ENCODE results near the gene CNTNAP2. TPM values are rescaled to one million over a fixed set of nuclear protein-coding genes. Genes with fewer than 3 reads are reported as not detected.
"Not testable (repeated sequence)": the region's sequence is repeated elsewhere in the genome, so short reads cannot be mapped to it uniquely, and the experiment has no call there.

The CNTNAP2 gene
- total RNA-seq, 1 experiment from 2014 or later, result 64.5 TPM

- H3K23ac ChIP-seq (ENCODE audit: insufficient read length, low read depth, low read length), result no peak overlapping the region
- no peak for DNase-seq
- no peak overlapping the region for H4K8ac ChIP-seq (replicated peaks; ENCODE audit: insufficient read length, low read depth, low read length)
- Mint-ChIP-seq H3K9me3 (peaks cover 28 to 29% of the 10 kb centered on the region in 2 experiments), H3K4me3 (no peak overlapping the region), H3K27ac (no peak overlapping the region), H3K27me3 (ENCODE audit: low read depth) (peaks cover 2% of the 10 kb centered on the region; the same call in 1 of the 2 replicates), H3K36me3 (ENCODE audit: insufficient read depth in 1 of 3, low read depth in 3 of 3) (peaks cover 21 to 26% (median 23%) of the 10 kb centered on the region in 3 experiments), H3K4me1 (peaks cover 23 to 38% of the 10 kb centered on the region in 2 experiments)
- no peak for TF ChIP-seq CTCF (conservative IDR thresholded peaks at IDR 0.05)
- H3K4me1 ChIP-seq (ENCODE audit: insufficient read depth, low read length), result peaks cover 4% of the 10 kb centered on the region; the same call in 1 of the 2 replicates
- H3K9me3 ChIP-seq (ENCODE audit: control insufficient read depth, low read depth, low read length), result peaks cover 20% of the 10 kb centered on the region
- no peaks in the 10 kb centered on the region for H3K27me3 ChIP-seq (ENCODE audit: insufficient read depth, low read length)
- no peaks in the 10 kb centered on the region for H3K79me1 ChIP-seq (ENCODE audit: insufficient read depth, low read depth, low read length, poor library complexity, severe bottlenecking)
- H3K79me2 ChIP-seq (ENCODE audit: insufficient read depth, low read length), result no peaks in the 10 kb centered on the region
- H4K5ac ChIP-seq (ENCODE audit: insufficient read length, low read depth, low read length), result no peak overlapping the region
- no peak overlapping the region for H3T11ph ChIP-seq (ENCODE audit: low read length)
- no peak overlapping the region for H4K91ac ChIP-seq (ENCODE audit: insufficient read length, low read depth, low read length)
- H3K18ac ChIP-seq (ENCODE audit: insufficient read length, low read depth, low read length), result no peak overlapping the region
- no peak overlapping the region for H3K14ac ChIP-seq (ENCODE audit: insufficient read depth, low read length)
- H2BK15ac ChIP-seq (ENCODE audit: low read depth, low read length), result no peak overlapping the region
- peak overlapping the region; percentile 91 for H3K56ac ChIP-seq (ENCODE audit: insufficient read length, low read depth, low read length)
- H3K23me2 ChIP-seq (ENCODE audit: insufficient read length, low read depth, low read length, poor library complexity, severe bottlenecking), result no peaks in the 10 kb centered on the region
- H3K4ac ChIP-seq (ENCODE audit: low read depth, low read length), result no peak overlapping the region
- H2AFZ ChIP-seq (ENCODE audit: low read length), result no peak overlapping the region
- no peak overlapping the region for H2AK5ac ChIP-seq (ENCODE audit: insufficient read length, low read length)
- no peak overlapping the region for H2BK12ac ChIP-seq (ENCODE audit: insufficient read length, low read depth, low read length)
- H4K20me1 ChIP-seq (ENCODE audit: control insufficient read depth, insufficient read depth, insufficient read length), result no peaks in the 10 kb centered on the region
- no peak overlapping the region for H2BK120ac ChIP-seq (ENCODE audit: low read depth, low read length, poor library complexity, severe bottlenecking)
- H2BK5ac ChIP-seq (ENCODE audit: insufficient read length, low read length), result no peak overlapping the region
- H3K4me2 ChIP-seq (ENCODE audit: insufficient read depth, insufficient read length, low read length), result no peak overlapping the region
- H3K9ac ChIP-seq (ENCODE audit: extremely low read depth, insufficient read length, low read length), result no peak overlapping the region
- no peak overlapping the region for H3K27ac ChIP-seq (ENCODE audit: insufficient read length, low read depth, low read length)
- WGBS (ENCODE audit: extremely low coverage, insufficient read length, low lambda C conversion rate), result 100% methylated on average over 3 of the region's 9 CpGs
- no peak overlapping the region for H2BK20ac ChIP-seq (ENCODE audit: low read depth, low read length, poor library complexity, severe bottlenecking)
Observed at GRCh38 chr7:148330822-148331221, 2214.2 kb downstream of the CNTNAP2 start.

GRCh38 chr7:148331456-148331855 lies 2214.9 kb downstream of the CNTNAP2 start:
- Mint-ChIP-seq H3K27ac (peak overlapping the region in 1 of 3 experiments; percentile 0; a peak in 1 of 7 replicates), H3K9me3 (peaks cover 26 to 28% of the 10 kb centered on the region in 2 experiments), H3K4me1 (peaks cover 30 to 44% of the 10 kb centered on the region in 2 experiments), H3K36me3 (ENCODE audit: insufficient read depth in 1 of 3, low read depth in 3 of 3) (peaks cover 21 to 26% (median 23%) of the 10 kb centered on the region in 3 experiments), H3K4me3 (peak overlapping the region in 1 of 2 experiments; percentile 9; a peak in 1 of 5 replicates)
- H3K9ac ChIP-seq (ENCODE audit: extremely low read depth, insufficient read length, low read length); H3K4me2 ChIP-seq (ENCODE audit: insufficient read depth, insufficient read length, low read length); H3K27me3 Mint-ChIP-seq (ENCODE audit: low read depth); H3K4me1 ChIP-seq (ENCODE audit: insufficient read depth, low read length); H3K14ac ChIP-seq (ENCODE audit: insufficient read depth, low read length); H3K4ac ChIP-seq (ENCODE audit: low read depth, low read length); H2BK20ac ChIP-seq (ENCODE audit: low read depth, low read length, poor library complexity, severe bottlenecking); H3T11ph ChIP-seq (ENCODE audit: low read length); H2BK12ac ChIP-seq (ENCODE audit: insufficient read length, low read depth, low read length); H4K8ac ChIP-seq (replicated peaks; ENCODE audit: insufficient read length, low read depth, low read length); H3K79me2 ChIP-seq (ENCODE audit: insufficient read depth, low read length); H3K23me2 ChIP-seq (ENCODE audit: insufficient read length, low read depth, low read length, poor library complexity, severe bottlenecking); H3K23ac ChIP-seq (ENCODE audit: insufficient read length, low read depth, low read length); H3K18ac ChIP-seq (ENCODE audit: insufficient read length, low read depth, low read length); H2BK5ac ChIP-seq (ENCODE audit: insufficient read length, low read length); H2AK5ac ChIP-seq (ENCODE audit: insufficient read length, low read length); H2AFZ ChIP-seq (ENCODE audit: low read length); H4K5ac ChIP-seq (ENCODE audit: insufficient read length, low read depth, low read length); H4K91ac ChIP-seq (ENCODE audit: insufficient read length, low read depth, low read length); H4K20me1 ChIP-seq (ENCODE audit: control insufficient read depth, insufficient read depth, insufficient read length); H2BK120ac ChIP-seq (ENCODE audit: low read depth, low read length, poor library complexity, severe bottlenecking); H3K27ac ChIP-seq (ENCODE audit: insufficient read length, low read depth, low read length); H3K56ac ChIP-seq (ENCODE audit: insufficient read length, low read depth, low read length); H3K27me3 ChIP-seq (ENCODE audit: insufficient read depth, low read length); H2BK15ac ChIP-seq (ENCODE audit: low read depth, low read length); DNase-seq; H3K79me1 ChIP-seq (ENCODE audit: insufficient read depth, low read depth, low read length, poor library complexity, severe bottlenecking): not testable (repeated sequence)
- WGBS (ENCODE audit: extremely low coverage, insufficient read length, low lambda C conversion rate), result 99% methylated on average over 8 of the region's 11 CpGs
- peaks cover 20% of the 10 kb centered on the region for H3K9me3 ChIP-seq (ENCODE audit: control insufficient read depth, low read depth, low read length)
